GM19452 (cell line): ENCODE data around the gene KRT86.
"Not testable (repeated sequence)": the region's sequence is repeated elsewhere in the genome, so short reads cannot be mapped to it uniquely, and the experiment has no call there.

Source experiments
- ATAC-seq: cut with Tn5 transposase; IDR thresholded peaks from one replicate; pipeline ENCODE4 v1.9.1; 2021; ENCODE audit not compliant: unreplicated experiment

The KRT86 gene

DNA sequence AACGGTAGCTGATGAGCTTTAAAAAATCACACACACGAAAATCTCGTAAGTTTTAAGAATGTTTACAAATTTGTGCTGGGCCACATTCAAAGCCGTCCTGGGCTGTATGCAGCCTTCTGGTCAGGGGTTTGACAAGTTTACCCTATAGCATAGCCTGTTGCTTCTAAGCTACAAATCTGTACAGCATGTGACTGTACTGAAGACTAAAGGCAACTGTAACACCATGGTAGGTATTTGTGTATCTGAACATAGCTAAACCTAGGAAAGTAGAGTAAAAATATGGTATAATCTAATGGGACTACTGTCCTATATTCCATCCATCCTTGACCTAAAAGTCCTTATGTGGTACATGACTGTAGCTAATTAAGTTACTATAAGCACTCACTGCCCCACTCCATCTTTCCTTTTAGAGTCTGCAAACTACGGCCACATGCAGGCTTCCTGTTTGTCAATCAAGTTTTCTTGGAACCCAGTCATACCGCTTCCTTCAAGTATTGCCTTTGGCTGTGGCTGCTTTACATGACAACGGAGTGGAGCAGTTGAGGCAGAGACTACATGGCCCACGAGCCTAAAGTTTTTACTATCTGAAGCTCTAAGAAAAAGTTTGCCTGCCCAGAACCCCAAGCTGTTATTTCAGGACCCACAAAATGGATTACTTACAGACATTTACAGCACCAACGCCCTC, 22.9 kb upstream of the KRT86 start:
- ATAC-seq: no peak

DNA sequence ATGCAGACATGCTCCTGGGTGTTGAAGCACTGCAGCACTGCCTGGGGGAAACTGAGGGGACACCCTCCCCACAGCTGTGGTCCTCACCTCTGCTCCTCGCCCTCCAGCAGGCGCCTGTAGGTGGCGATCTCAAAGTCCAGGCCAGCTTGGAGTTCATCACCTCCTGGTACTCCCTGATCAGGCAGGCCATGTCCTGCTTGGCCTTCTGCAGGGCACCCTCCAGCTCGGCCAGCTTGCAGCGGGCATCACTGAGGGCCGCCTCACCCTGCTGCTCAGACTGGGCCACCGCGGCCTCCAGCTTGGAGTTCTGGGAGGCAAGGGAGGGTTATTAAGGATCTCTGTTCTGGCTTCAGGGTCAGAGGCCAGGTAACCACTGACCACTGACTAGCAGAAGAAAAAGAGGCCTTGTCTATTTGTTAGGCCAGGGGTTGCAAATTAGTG, 22.2 kb upstream of the KRT86 start:
- not testable (repeated sequence) for ATAC-seq

DNA sequence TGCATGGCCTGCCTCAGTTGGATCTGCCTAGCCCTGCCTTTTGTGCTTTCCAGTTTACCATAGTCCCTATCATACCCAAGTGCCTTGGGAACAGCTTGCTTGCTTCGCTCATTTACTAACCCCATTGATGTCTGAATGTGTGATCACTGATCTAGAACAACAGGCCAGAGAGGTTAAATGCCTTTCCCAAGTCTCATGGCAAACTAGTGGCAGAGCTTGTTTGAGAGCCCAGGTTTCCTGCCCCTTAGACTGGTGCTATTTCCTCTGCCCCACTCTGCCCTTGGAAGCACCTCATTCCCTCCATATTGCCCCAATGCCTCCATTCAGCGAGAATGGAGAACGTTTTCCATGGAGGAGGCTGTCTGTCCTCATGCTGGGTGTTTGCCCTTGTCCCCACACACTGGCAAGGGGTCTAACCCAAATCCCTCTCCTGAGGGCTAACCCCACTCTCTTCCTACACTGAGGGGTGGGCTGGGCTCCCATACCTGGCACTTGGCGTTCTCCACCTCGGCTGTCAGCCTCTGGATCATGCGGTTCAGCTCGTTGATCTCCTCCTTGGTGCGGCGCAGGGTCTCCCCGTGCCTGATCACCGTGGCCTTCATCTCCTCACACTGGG, 21.6 kb upstream of the KRT86 start:
- ATAC-seq: no peak

DNA sequence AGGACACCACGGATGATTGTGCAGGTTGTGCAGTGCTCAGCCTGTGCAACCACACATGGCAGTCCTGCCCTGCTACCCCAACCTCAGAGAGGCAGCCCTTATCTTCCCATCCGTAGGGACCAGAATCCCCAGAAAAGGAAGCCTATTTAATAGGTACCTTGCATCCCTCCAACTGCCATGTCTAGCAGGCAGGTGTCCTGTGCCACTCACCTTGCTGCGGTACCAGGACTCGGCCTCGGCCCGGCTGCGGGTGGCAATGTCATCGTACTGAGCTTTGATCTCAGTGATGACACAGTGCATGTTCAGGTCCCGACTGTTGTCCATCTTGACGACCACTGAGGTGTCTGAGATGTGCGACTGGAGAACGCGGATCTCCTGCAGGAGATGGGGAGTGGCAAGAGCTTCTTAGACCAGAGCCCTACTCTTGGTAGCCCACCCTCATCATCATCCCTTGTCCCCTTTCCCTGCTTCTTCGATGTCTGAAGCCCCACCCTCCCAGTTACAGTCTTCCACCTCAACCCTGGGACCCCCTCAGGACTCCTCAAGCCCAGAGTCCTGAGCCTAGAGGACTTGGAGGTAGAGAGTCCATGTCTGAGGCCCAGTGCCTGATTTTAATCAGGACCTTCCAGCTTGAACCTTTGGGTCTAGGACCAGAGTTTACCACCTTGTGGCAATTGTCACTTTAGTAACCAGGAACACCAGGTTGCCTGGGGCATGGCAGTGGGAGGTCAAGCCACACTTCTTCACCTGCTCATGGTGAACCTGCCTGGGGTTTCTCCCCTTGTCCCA, 20.9 kb upstream of the KRT86 start:
- no peak for ATAC-seq

GRCh38 chr12:52254180-52254964, 20.1 kb upstream of the KRT86 start:
- ATAC-seq: no peak

DNA sequence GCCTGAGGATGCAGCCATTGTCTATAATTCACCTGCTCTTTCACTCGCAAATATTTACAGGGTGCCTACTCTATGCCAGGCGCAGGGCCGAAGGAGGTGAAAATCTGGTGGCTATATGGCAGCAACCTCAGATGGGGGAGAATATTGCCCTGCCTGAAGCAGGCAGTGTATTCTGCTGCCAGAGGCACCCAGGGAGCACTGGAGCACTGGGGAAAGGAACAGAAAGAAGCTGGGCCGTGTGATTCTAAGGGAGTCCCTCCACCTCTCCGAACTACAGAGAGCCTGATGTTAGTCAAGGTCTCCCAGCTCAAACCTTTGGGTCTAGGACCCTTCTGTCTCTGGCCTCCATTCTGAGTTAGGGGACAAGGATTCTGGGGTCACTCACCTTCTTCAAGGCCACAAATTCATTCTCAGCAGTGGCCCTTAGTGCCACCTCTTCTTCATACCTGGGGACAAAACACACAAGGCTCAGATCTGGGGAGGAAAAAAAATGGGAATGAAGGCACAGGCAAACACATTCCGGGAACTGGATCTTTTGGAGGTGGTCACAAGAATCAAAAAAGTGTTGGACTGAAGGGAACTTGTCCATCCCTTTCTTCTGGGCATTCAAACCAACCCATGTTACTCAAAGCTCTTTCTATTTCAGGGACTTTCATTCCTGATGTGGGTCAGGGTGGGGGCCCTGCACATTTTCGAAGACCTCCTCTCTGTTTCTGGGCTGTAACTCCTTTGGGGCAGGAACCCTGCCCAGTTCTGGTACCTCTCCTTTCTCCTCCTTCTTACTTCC, 19.3 kb upstream of the KRT86 start:
- no peak for ATAC-seq

- no peak for ATAC-seq
These were observed 18.4 kb upstream of the KRT86 start for GRCh38 chr12:52255926-52256583.

DNA sequence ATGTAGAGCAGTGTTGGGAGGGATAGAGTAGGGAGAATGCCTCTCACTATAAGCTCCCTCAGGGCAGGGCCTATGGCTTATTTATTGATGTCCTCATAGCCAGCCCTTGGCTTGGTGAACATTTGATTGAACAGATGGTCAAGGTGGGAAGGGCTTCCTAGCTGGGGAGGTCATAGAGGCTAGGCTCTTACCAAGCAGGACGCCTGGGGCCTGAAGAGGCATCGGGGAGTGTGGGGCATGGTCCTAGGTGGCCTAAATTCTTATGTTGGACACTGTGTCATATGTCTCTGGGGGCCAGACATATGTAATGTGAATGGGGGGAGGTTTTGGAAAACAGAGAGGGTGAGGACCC, 17.9 kb upstream of the KRT86 start:
- no peak for ATAC-seq

- no peak for ATAC-seq
These were observed 17.3 kb upstream of the KRT86 start for GRCh38 chr12:52257074-52257551.

- ATAC-seq: not testable (repeated sequence)
These were observed 16.5 kb upstream of the KRT86 start for GRCh38 chr12:52257922-52258321.

DNA sequence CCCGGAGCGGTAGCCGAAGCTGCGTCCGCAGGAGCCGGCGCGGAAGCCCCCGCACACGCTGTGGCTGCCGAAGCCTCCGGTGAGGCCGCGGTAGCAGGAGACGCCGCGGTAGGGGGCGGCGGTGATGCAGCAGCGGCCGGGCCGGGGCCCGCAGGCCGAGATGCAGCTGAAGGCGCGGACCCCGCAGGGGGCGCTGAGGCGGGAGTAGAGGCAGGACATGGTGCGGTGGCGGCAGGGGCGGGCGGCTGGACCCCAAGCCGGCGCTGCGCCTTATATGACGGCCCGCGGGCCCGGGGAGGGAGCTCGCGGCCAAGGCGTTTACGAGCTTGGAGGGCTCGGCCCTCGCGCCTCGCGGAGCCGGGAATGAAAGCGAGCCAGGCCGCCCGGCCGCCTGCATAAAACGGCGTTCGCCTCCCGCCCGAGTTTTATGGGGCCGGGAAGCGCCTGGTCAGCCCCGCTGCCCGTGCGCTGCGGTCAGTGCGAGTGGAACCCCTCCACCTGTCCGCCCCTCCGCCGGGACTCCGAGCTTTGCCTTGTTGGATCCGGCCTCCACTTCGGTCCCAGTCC, 16.0 kb upstream of the KRT86 start:
- no peak for ATAC-seq

- no peak for ATAC-seq
These were observed 14.7 kb upstream of the KRT86 start for GRCh38 chr12:52259657-52260243.

- ATAC-seq: no peak
These were observed 13.9 kb upstream of the KRT86 start for GRCh38 chr12:52260361-52261207.

- ATAC-seq: no peak
These were observed 13.3 kb upstream of the KRT86 start for GRCh38 chr12:52261208-52261484.

DNA sequence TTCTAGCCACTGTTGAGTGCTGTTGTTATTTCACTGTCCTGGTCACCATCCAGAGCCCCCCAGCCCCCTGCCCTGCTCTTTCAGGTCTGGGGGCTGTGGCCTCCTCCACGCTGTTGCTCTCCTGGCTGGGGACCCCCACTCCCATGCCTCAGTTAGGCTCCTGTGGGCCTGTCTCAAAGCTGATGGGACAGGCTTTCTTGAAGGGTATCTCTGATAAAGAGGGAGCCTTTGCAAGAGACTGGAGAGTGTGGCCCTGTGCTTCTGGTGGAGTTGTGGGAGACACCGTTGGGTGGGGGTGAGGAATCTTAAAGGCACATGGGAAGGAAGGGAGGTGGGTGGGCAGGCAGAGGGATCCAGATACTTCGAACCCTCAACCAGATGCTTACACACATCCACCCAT, 12.2 kb upstream of the KRT86 start:
- no peak for ATAC-seq

DNA sequence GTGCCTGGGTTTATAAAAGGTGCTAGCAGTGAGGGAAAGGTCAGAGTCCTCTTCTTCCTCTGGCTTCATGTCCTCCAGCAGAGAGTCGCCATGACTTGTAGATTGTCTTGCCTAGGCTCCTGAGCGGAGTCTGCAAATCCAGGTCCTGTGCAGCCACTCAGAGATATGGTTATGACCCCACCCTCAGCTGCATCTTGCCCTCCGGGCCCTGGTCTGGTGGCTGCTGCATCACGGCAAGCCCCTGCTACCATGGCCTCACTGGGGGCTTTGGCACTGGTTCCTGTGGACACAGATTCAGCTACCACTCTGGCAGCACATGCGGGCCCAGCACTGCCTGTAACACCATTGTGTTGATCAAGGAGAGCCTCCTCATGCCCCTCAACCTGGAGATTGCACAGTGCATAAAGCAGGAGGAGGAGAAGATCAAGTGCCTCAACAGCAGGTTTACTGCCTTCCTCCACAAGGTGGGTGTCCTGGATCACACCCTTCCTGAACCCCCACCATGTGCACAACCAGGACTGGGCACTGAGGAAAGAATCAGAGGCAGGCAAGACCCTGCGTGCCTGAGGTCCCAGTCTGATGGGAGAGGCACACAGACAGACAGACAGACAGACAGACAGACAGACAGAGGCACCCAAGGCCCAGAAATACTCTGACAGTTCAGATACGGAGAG, 10.5 kb upstream of the KRT86 start:
- ATAC-seq: no peak

GRCh38 chr12:52264435-52264825, 10.0 kb upstream of the KRT86 start:
- no peak for ATAC-seq

- no peak for ATAC-seq
These were observed 7.9 kb upstream of the KRT86 start for GRCh38 chr12:52266514-52266913.
